ENCODE results near the gene IPO4. TPM values are rescaled to one million over a fixed set of nuclear protein-coding genes. Genes with fewer than 3 reads are reported as not detected.

IPO4 gene
- total and polyA plus RNA-seq, 2 of the 8 experiments (the other 6 are each of a cell fraction or from before 2014, with no cell fraction given): 55.5 to 108 TPM

DNA sequence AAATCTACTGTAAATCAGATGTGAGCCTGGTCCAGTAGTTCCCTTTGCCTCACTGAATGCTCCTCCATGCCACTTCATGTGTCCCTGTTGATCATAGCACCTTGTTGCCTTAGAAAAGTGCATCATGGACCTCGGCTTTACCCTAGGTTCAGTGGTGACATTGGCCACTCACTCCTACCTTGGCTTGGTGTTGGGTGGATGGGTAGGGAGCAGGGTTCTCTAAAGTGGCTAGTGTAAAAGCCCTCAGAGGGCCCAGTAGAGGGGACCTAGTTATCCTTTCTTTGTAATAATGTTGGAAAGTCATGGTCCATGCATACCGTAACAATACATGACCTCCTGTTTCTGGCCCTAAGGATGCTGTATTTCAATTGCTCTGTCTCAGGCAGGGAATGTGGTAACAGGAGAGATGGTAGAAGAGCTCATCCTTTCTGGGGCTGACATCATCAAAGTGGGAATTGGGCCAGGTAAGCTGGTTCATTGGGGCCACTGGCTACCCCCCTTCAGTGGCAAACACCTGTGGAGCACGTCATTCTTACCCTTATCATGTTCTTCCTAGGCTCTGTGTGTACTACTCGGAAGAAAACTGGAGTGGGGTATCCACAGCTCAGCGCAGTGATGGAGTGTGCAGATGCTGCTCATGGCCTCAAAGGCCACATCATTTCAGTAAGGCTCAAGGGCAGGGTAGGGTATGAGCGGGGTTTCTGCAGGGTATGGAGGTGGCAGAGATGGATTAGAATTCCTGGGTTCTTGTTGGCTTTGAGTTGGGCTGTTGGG lies 48.3 kb upstream of the IPO4 start (continued):
- no peak for TF ChIP-seq RAD21 (IDR thresholded peaks at IDR 0.05 in 1 of 2, conservative IDR thresholded peaks at IDR 0.05 in 1 of 2; ENCODE audit: low read depth in 2 of 2, low read length in 2 of 2)

Data from H1 (cell line).